SK-N-SH (cell line): Measurements from ENCODE around the gene PYGO2. TPM values are rescaled to one million over a fixed set of nuclear protein-coding genes. Genes with fewer than 3 reads are reported as not detected.
"Not testable (repeated sequence)": the region's sequence is repeated elsewhere in the genome, so short reads cannot be mapped to it uniquely, and the experiment has no call there.

ENCODE experiments used
- CTCF ChIA-PET: fragments of 300-600, 350-600 bp; formaldehyde crosslinking; extraction: SDS; loops from one replicate; lab custom pipeline; 2021; lab: Yijun Ruan, JAX
- POLR2A ChIA-PET: fragments of 350-600 bp; sonication (Branson Sonifier 250); formaldehyde crosslinking; extraction: SDS; loops from one replicate; lab custom pipeline; 2020; ENCODE audit warnings: antibody characterized with exemption, inconsistent platforms; lab: Yijun Ruan, JAX
- DNase-seq: peaks from one replicate; pipeline ENCODE4 v3.0.0; 2012
- H2AFZ ChIP-seq: fragments of 200-600 bp; sonication (generic); 2 replicates; pipeline ENCODE4 v1.8.1; 2016; ENCODE audit warnings: antibody characterized with exemption, mild to moderate bottlenecking, low read depth
- H3F3A ChIP-seq: fragments of 200-600 bp; sonication (generic); replicated peaks from 2 replicates; pipeline ENCODE3; 2016; ENCODE audit warnings: antibody characterized with exemption, mild to moderate bottlenecking; ENCODE audit not compliant: insufficient read depth
- H3K27ac ChIP-seq, 2 experiments: fragments of 200-500 bp in 1 of 2; fragments of 200-600 bp in 1 of 2; sonication (Bioruptor generic) in 1 of 2; sonication (generic), shearing (Covaris generic) in 1 of 2; 2 replicates each; pipeline versions ENCODE4 v1.5.1 to v1.6.1; 2014 to 2016; ENCODE audit warnings: low read depth in 2 of 2, inconsistent platforms in 1 of 2, low read length in 1 of 2, mild to moderate bottlenecking in 1 of 2, mixed read lengths in 1 of 2
- H3K27me3 ChIP-seq: fragments of 200-600 bp; sonication (generic), shearing (Covaris generic); 2 replicates; pipeline ENCODE4 v1.6.1; 2016; ENCODE audit warnings: mixed run types; ENCODE audit not compliant: insufficient read depth
- H3K36me3 ChIP-seq, 2 experiments: fragments of 200-500 bp in 1 of 2; fragments of 200-600 bp in 1 of 2; sonication (Bioruptor generic) in 1 of 2; sonication (generic) in 1 of 2; replicated peaks in 1 of 2; 2 replicates each; pipeline versions ENCODE3 to v1.5.1; 2014 to 2016; ENCODE audit warnings: low read length in 1 of 2, mild to moderate bottlenecking in 1 of 2; ENCODE audit not compliant: insufficient read depth in 2 of 2, control insufficient read depth in 1 of 2
- H3K4me1 ChIP-seq, 2 experiments: fragments of 200-500 bp in 1 of 2; fragments of 200-600 bp in 1 of 2; sonication (Bioruptor generic) in 1 of 2; sonication (generic), shearing (Covaris generic) in 1 of 2; 2 replicates each; pipeline versions ENCODE4 v1.5.1 to v1.6.1; 2014 to 2016; ENCODE audit warnings: low read depth in 1 of 2, low read length in 1 of 2, mixed run types in 1 of 2; ENCODE audit not compliant: insufficient read depth in 2 of 2, control insufficient read depth in 1 of 2
- H3K4me2 ChIP-seq: fragments of 200-600 bp; sonication (generic), shearing (Covaris generic); 2 replicates; pipeline ENCODE4 v1.6.1; 2017; ENCODE audit warnings: mixed run types
- H3K4me3 ChIP-seq, 2 experiments: fragments of 200-500 bp in 1 of 2; fragments of 200-600 bp in 1 of 2; sonication (Bioruptor generic) in 1 of 2; sonication (generic), shearing (Covaris generic) in 1 of 2; 2 replicates each; pipeline versions ENCODE4 v1.5.1 to v1.8.1; 2014 to 2016; ENCODE audit warnings: low read depth in 2 of 2, inconsistent platforms in 1 of 2, low read length in 1 of 2, mild to moderate bottlenecking in 1 of 2, mixed read lengths in 1 of 2, moderate library complexity in 1 of 2
- H3K79me2 ChIP-seq: fragments of 200-600 bp; sonication (generic); 2 replicates; pipeline ENCODE4 v1.8.1; 2017; ENCODE audit warnings: mild to moderate bottlenecking; ENCODE audit not compliant: insufficient read depth
- H3K9ac ChIP-seq: fragments of 200-600 bp; sonication (generic); 2 replicates; pipeline ENCODE4 v1.6.1; 2017; ENCODE audit warnings: mixed run types
- H3K9me2 ChIP-seq: fragments of 200-600 bp; sonication (generic); 2 replicates; pipeline ENCODE4 v1.6.1; 2017; ENCODE audit warnings: mixed run types
- H3K9me3 ChIP-seq: fragments of 200-600 bp; sonication (generic); 2 replicates; pipeline ENCODE4 v1.6.1; 2017; ENCODE audit warnings: mixed run types, mild to moderate bottlenecking, moderate library complexity
- H4K20me1 ChIP-seq: fragments of 200-600 bp; sonication (generic); 2 replicates; pipeline ENCODE4 v1.6.1; 2017; ENCODE audit warnings: mild to moderate bottlenecking, mixed run types; ENCODE audit not compliant: insufficient read depth
- EZH2phosphoT487 ChIP-seq: fragments of 200-600 bp; sonication (generic); IDR thresholded peaks from 2 replicates; pipeline ENCODE4 v1.6.1; 2017; ENCODE audit warnings: low read depth, mixed run types, mild to moderate bottlenecking, antibody characterized with exemption, moderate library complexity, borderline replicate concordance
- FOXM1 ChIP-seq: IDR thresholded peaks from 2 replicates; pipeline ENCODE4 v1.4.0; 2012; ENCODE audit warnings: low read depth, mild to moderate bottlenecking
- GABPA ChIP-seq: IDR thresholded peaks from 2 replicates; pipeline ENCODE4 v1.4.0; 2012; ENCODE audit warnings: low read depth, mild to moderate bottlenecking
- GATA2 ChIP-seq: sonication (generic); formaldehyde crosslinking; IDR thresholded peaks from 2 replicates; pipeline ENCODE4 v1.5.0; 2020; ENCODE audit warnings: mild to moderate bottlenecking, missing genetic modification reagents
- JUND ChIP-seq: IDR thresholded peaks from 2 replicates; pipeline ENCODE4 v1.4.0; 2012
- MAX ChIP-seq: IDR thresholded peaks from 2 replicates; pipeline ENCODE4 v1.4.0; 2012; ENCODE audit warnings: low read depth
- MXI1 ChIP-seq: IDR thresholded peaks from 2 replicates; pipeline ENCODE4 v1.6.1; 2012; ENCODE audit warnings: mild to moderate bottlenecking, low read depth, low read length, improper control_type of control experiment
- NFIC ChIP-seq: IDR thresholded peaks from 2 replicates; pipeline ENCODE4 v1.4.0; 2012; ENCODE audit warnings: borderline replicate concordance
- RAD21 ChIP-seq: IDR thresholded peaks from 2 replicates; pipeline ENCODE4 v1.6.1; 2012; ENCODE audit warnings: mild to moderate bottlenecking, low read length
- RCOR1 ChIP-seq: fragments of 150-350 bp; IDR thresholded peaks from 2 replicates; pipeline ENCODE4 v1.6.1; 2017; ENCODE audit warnings: antibody characterized with exemption, low read length
- SIN3A ChIP-seq: IDR thresholded peaks from 2 replicates; pipeline ENCODE4 v1.6.1; 2012; ENCODE audit warnings: low read depth, mild to moderate bottlenecking, low read length, moderate library complexity, borderline replicate concordance
- SMC3 ChIP-seq: IDR thresholded peaks from 2 replicates; pipeline ENCODE4 v1.6.1; 2012; ENCODE audit warnings: low read depth, low read length, improper control_type of control experiment
- TCF12 ChIP-seq: IDR thresholded peaks from 2 replicates; pipeline ENCODE4 v1.4.0; 2012
- USF1 ChIP-seq: IDR thresholded peaks from 2 replicates; pipeline ENCODE4 v1.4.0; 2012; ENCODE audit warnings: low read depth, borderline replicate concordance
- USF2 ChIP-seq: fragments of 150-350 bp; IDR thresholded peaks from 2 replicates; pipeline ENCODE4 v1.6.1; 2017; ENCODE audit warnings: antibody characterized with exemption, low read length, low read depth, borderline replicate concordance
- YY1 ChIP-seq: IDR thresholded peaks from 2 replicates; pipeline ENCODE4 v1.4.0; 2012; ENCODE audit warnings: low read depth, mild to moderate bottlenecking
- WGBS: methylation state at CpG from one replicate; pipeline ENCODE4 v1.1.6; 2017; ENCODE audit warnings: low lambda C conversion rate; 5-methylcytosine and 5-hydroxymethylcytosine counted together
- polyA plus RNA-seq, 3 experiments: library from polyadenylated mRNA; depleted of rRNA; stranded (reverse); fragments of >200 nt; gene quantifications; 2 replicates each; pipeline ENCODE4 v1.2.3, GENCODE V29; 2012

Gene PYGO2
- polyA plus RNA-seq, 1 of the 3 experiments (the other 2 are of a cell fraction) = 23.3 TPM

GRCh38 chr1:154910851-154911250 lies 50.7 kb downstream of the PYGO2 start:
- TF ChIP-seq NFIC (no peak), USF2 (no peak), MAX (no peak), FOXM1 (no peak), RAD21 (no peak), SIN3A (no peak), MXI1 (no peak), RCOR1 (no peak)
- TF ChIP-seq, all 33 proteins: peak for 0
- ChIA-PET CTCF (interaction anchor here (0.6 to 1.6 kb wide), 3 partner anchors 33 to 241 kb away, joined by 3 to 4 read pairs (median 3); no protein-coding TSS in a partner anchor), POLR2A (no interaction called here)
- H3F3A ChIP-seq = no peaks in the 10 kb centered on the region
- no peaks in the 10 kb centered on the region for H3K36me3 ChIP-seq
- H3K27me3 ChIP-seq = no peaks in the 10 kb centered on the region
- no peaks in the 10 kb centered on the region for H3K9me2 ChIP-seq
- no peaks in the 10 kb centered on the region for H3K9me3 ChIP-seq
- no peak for DNase-seq
- no peak overlapping the region for H3K27ac ChIP-seq
- H3K4me2 ChIP-seq = no peak overlapping the region
- WGBS = 40% methylated on average over 4 of the region's 5 CpGs
- no peak overlapping the region for H2AFZ ChIP-seq
- H3K4me3 ChIP-seq = no peak overlapping the region
- no peaks in the 10 kb centered on the region for H3K4me1 ChIP-seq
- H3K9ac ChIP-seq = no peak overlapping the region
- no peaks in the 10 kb centered on the region for H3K79me2 ChIP-seq
- H4K20me1 ChIP-seq = no peaks in the 10 kb centered on the region

GRCh38 chr1:154908937-154909336 lies 52.6 kb downstream of the PYGO2 start:
- H3K4me1 ChIP-seq = no peaks in the 10 kb centered on the region
- no peak overlapping the region for H3K4me2 ChIP-seq
- H2AFZ ChIP-seq = no peak overlapping the region
- H3K79me2 ChIP-seq = no peaks in the 10 kb centered on the region
- no peaks in the 10 kb centered on the region for H3K9me2 ChIP-seq
- H3K4me3 ChIP-seq = no peak overlapping the region
- H3K27me3 ChIP-seq = no peaks in the 10 kb centered on the region
- no peak overlapping the region for H3K9ac ChIP-seq
- H3K36me3 ChIP-seq = no peaks in the 10 kb centered on the region
- no peaks in the 10 kb centered on the region for H3F3A ChIP-seq
- DNase-seq = no peak
- no peaks in the 10 kb centered on the region for H4K20me1 ChIP-seq
- no peak overlapping the region for H3K27ac ChIP-seq
- ChIA-PET POLR2A (no interaction called here), CTCF (no interaction called here)
- no peak for TF ChIP-seq USF1
- TF ChIP-seq SMC3 = no peak
- TF ChIP-seq EZH2phosphoT487 = no peak
- TF ChIP-seq USF2 = no peak
- TF ChIP-seq TCF12 = no peak
- TF ChIP-seq GABPA = no peak
- TF ChIP-seq GATA2 (CRISPR knock-in tag) = no peak
- TF ChIP-seq RAD21 = no peak
- no peak for TF ChIP-seq YY1
- no peak for TF ChIP-seq JUND
- no peaks in the 10 kb centered on the region for H3K9me3 ChIP-seq
- 57% methylated on average over 5 of the region's 5 CpGs for WGBS

- H3K79me2 ChIP-seq, H3K4me2 ChIP-seq, H3K4me1 ChIP-seq, H3K4me3 ChIP-seq, H3F3A ChIP-seq, H3K27me3 ChIP-seq, POLR2A ChIA-PET, H2AFZ ChIP-seq, H3K9me3 ChIP-seq, H3K9ac ChIP-seq, H3K27ac ChIP-seq, DNase-seq, H3K36me3 ChIP-seq, H4K20me1 ChIP-seq, H3K9me2 ChIP-seq: not testable (repeated sequence)
- CTCF ChIA-PET = interaction anchor here (0.7 kb wide), 1 partner anchor 13 kb away, joined by 3 read pairs; no protein-coding TSS in a partner anchor
- WGBS = 47% methylated on average over 3 of the region's 3 CpGs
These were observed 53.5 kb downstream of the PYGO2 start for GRCh38 chr1:154908129-154908528.
